OCI-LY1 (cell line): ENCODE measurements around the gene KRT32.

Source experiments
- H2AFZ ChIP-seq: fragments of 200-600 bp; sonication (generic), shearing (Covaris generic); 2 replicates; pipeline ENCODE4 v1.6.0; 2014; ENCODE audit warnings: antibody characterized with exemption, mild to moderate bottlenecking, low read length
- H3F3A ChIP-seq: fragments of 200-600 bp; sonication (generic), shearing (Covaris generic); 2 replicates; pipeline ENCODE4 v1.6.0; 2014; ENCODE audit warnings: mild to moderate bottlenecking, antibody characterized with exemption, low read length, moderate library complexity; ENCODE audit not compliant: insufficient read depth
- H3K27ac ChIP-seq: fragments of 200-600 bp; sonication (generic); 2 replicates; pipeline ENCODE4 v1.5.1; 2014; ENCODE audit warnings: low read length, mixed run types, mild to moderate bottlenecking, low read depth; ENCODE audit not compliant: poor library complexity, severe bottlenecking
- H3K27me3 ChIP-seq: fragments of 200-600 bp; sonication (generic); 2 replicates; pipeline ENCODE4 v1.6.0; 2014; ENCODE audit warnings: antibody characterized with exemption, mild to moderate bottlenecking, low read length, moderate library complexity; ENCODE audit not compliant: insufficient read depth
- H3K36me3 ChIP-seq: fragments of 200-600 bp; sonication (generic); 2 replicates; pipeline ENCODE4 v1.6.1; 2014; ENCODE audit warnings: mild to moderate bottlenecking, antibody characterized with exemption, low read length, moderate library complexity, mixed read lengths; ENCODE audit not compliant: insufficient read depth
- H3K4me1 ChIP-seq: fragments of 200-600 bp; sonication (generic); 2 replicates; pipeline ENCODE4 v1.5.1; 2014; ENCODE audit warnings: mild to moderate bottlenecking, low read length, moderate library complexity; ENCODE audit not compliant: insufficient read depth, severe bottlenecking
- H3K4me2 ChIP-seq: fragments of 200-600 bp; sonication (generic), shearing (Covaris generic); 2 replicates; pipeline ENCODE4 v1.6.1; 2014; ENCODE audit warnings: low read length
- H3K4me3 ChIP-seq: fragments of 200-600 bp; sonication (generic); 2 replicates; pipeline ENCODE4 v1.5.1; 2014; ENCODE audit warnings: low read length, low read depth, mild to moderate bottlenecking, mixed read lengths; ENCODE audit not compliant: poor library complexity, severe bottlenecking
- H3K79me2 ChIP-seq: fragments of 200-600 bp; shearing (Covaris generic); 2 replicates; pipeline ENCODE4 v1.6.1; 2016; ENCODE audit warnings: mixed run types, low read length, mixed read lengths; ENCODE audit not compliant: insufficient read depth
- H3K9ac ChIP-seq: fragments of 200-600 bp; sonication (generic), shearing (Covaris generic); 2 replicates; pipeline ENCODE4 v1.6.1; 2014; ENCODE audit warnings: mild to moderate bottlenecking, low read length, mixed read lengths
- H3K9me2 ChIP-seq: fragments of 200-600 bp; sonication (generic), shearing (Covaris generic); 2 replicates; pipeline ENCODE4 v1.6.1; 2014; ENCODE audit warnings: low read depth, mild to moderate bottlenecking, low read length, mixed read lengths
- H3K9me3 ChIP-seq: fragments of 200-600 bp; shearing (Covaris generic); 2 replicates; pipeline ENCODE4 v1.6.1; 2014; ENCODE audit warnings: low read length, mixed read lengths
- H4K20me1 ChIP-seq: fragments of 200-600 bp; sonication (generic), shearing (Covaris generic); 2 replicates; pipeline ENCODE4 v1.6.0; 2016; ENCODE audit warnings: mild to moderate bottlenecking, low read length; ENCODE audit not compliant: insufficient read depth
- EZH2 ChIP-seq: fragments of 200-600 bp; sonication (generic), shearing (Covaris generic); IDR thresholded peaks from 2 replicates; pipeline ENCODE4 v1.8.0; 2017; ENCODE audit warnings: borderline replicate concordance, mixed run types, mild to moderate bottlenecking, antibody characterized with exemption, low read length, moderate library complexity, mixed read lengths
- TF ChIP-seq, protein P1 (sequence below): fragments of 200-600 bp; sonication (generic), shearing (Covaris generic); IDR thresholded peaks from 2 replicates; pipeline ENCODE4 v1.5.1; 2017; ENCODE audit warnings: mild to moderate bottlenecking, antibody characterized with exemption, low read length, moderate library complexity, mixed read lengths

KRT32 gene

DNA sequence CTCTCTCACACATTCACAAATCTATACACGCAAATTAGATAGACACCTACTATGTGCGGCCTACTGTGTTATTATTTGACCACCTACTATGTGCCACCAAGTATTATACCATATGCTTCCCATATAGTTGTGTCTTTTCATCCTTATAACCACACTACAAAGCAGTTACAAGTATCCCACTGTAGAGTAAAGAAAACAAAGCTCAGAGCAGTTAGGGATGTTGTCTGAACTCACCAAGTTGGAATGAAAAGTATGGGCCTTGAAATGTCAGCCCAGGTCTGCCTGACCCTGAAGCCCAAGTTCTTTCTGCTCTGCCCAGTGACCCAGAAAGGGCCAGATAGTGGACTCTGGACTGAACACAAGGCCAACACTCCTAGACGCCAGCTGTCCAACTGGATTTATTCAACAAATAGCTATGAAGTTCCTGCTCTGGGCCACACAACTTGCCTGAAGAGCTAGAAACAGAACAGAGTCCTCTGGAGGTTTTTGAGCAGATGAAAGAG is 51.3 kb downstream of the KRT32 start:
- H3K4me1 ChIP-seq = no peaks in the 10 kb centered on the region
- H2AFZ ChIP-seq = no peak overlapping the region
- H4K20me1 ChIP-seq = no peaks in the 10 kb centered on the region
- H3K9me3 ChIP-seq = no peaks in the 10 kb centered on the region
- H3K4me2 ChIP-seq = no peak overlapping the region
- no peaks in the 10 kb centered on the region for H3K79me2 ChIP-seq
- no peaks in the 10 kb centered on the region for H3K9me2 ChIP-seq
- H3F3A ChIP-seq = no peaks in the 10 kb centered on the region
- H3K4me3 ChIP-seq = no peak overlapping the region
- H3K27me3 ChIP-seq = no peaks in the 10 kb centered on the region
- H3K27ac ChIP-seq = no peak overlapping the region
- no peak overlapping the region for H3K9ac ChIP-seq
- TF ChIP-seq, protein P1, sequence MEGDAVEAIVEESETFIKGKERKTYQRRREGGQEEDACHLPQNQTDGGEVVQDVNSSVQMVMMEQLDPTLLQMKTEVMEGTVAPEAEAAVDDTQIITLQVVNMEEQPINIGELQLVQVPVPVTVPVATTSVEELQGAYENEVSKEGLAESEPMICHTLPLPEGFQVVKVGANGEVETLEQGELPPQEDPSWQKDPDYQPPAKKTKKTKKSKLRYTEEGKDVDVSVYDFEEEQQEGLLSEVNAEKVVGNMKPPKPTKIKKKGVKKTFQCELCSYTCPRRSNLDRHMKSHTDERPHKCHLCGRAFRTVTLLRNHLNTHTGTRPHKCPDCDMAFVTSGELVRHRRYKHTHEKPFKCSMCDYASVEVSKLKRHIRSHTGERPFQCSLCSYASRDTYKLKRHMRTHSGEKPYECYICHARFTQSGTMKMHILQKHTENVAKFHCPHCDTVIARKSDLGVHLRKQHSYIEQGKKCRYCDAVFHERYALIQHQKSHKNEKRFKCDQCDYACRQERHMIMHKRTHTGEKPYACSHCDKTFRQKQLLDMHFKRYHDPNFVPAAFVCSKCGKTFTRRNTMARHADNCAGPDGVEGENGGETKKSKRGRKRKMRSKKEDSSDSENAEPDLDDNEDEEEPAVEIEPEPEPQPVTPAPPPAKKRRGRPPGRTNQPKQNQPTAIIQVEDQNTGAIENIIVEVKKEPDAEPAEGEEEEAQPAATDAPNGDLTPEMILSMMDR = no peak
- no peak for TF ChIP-seq EZH2
- no peaks in the 10 kb centered on the region for H3K36me3 ChIP-seq

DNA sequence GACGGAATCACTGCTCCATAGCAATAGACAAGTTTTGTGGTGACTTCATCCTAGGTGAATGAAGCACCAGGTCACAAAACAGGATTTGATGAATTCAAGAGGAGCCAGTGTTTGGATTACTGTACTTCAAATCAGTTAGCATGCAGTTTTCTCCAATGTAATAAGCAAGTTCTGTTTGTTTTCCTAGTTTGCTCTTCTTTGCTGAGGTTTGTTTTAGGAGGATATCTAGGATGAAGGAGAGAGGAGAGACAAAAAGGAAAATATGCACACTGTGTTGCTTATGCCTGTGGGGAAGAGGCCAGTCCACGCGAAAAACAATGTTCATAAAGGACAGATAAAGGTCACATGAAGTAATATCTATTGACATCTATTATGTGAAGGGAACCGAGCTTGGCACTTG is 51.8 kb downstream of the KRT32 start:
- H3K9ac ChIP-seq = no peak overlapping the region
- H3K9me2 ChIP-seq = no peaks in the 10 kb centered on the region
- H3K36me3 ChIP-seq = no peaks in the 10 kb centered on the region
- no peaks in the 10 kb centered on the region for H3K27me3 ChIP-seq
- H4K20me1 ChIP-seq = no peaks in the 10 kb centered on the region
- no peaks in the 10 kb centered on the region for H3K79me2 ChIP-seq
- H2AFZ ChIP-seq = no peak overlapping the region
- no peak for TF ChIP-seq EZH2
- TF ChIP-seq, protein P1 = no peak
- no peak overlapping the region for H3K4me2 ChIP-seq
- H3K4me3 ChIP-seq = no peak overlapping the region
- no peaks in the 10 kb centered on the region for H3K9me3 ChIP-seq
- no peaks in the 10 kb centered on the region for H3K4me1 ChIP-seq
- no peaks in the 10 kb centered on the region for H3F3A ChIP-seq
- no peak overlapping the region for H3K27ac ChIP-seq

DNA sequence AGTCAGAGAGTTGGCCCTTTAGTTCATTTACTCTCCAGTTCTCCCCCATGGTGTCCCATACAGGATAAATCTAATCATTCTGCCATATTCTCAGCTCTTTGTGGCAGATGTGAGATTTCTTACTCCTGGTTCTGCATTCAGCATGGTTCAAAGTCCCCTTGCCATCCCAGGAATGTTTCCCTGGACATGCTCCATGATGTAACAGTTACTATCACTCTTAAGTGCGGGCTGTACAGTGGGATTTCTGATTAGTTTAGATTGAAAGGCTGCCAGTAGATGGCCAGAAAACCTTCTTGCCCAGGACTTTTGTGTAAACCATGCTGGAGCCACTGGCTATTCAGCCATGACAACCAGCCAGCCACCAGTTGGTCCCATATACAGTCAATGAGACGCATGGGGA is 53.2 kb downstream of the KRT32 start:
- no peaks in the 10 kb centered on the region for H4K20me1 ChIP-seq
- no peak overlapping the region for H2AFZ ChIP-seq
- no peak overlapping the region for H3K4me2 ChIP-seq
- no peaks in the 10 kb centered on the region for H3K4me1 ChIP-seq
- H3F3A ChIP-seq = no peaks in the 10 kb centered on the region
- H3K79me2 ChIP-seq = no peaks in the 10 kb centered on the region
- H3K9me2 ChIP-seq = no peaks in the 10 kb centered on the region
- TF ChIP-seq, protein P1 = no peak
- no peak for TF ChIP-seq EZH2
- no peak overlapping the region for H3K9ac ChIP-seq
- H3K36me3 ChIP-seq = no peaks in the 10 kb centered on the region
- no peaks in the 10 kb centered on the region for H3K27me3 ChIP-seq
- H3K27ac ChIP-seq = no peak overlapping the region
- no peaks in the 10 kb centered on the region for H3K9me3 ChIP-seq
- no peak overlapping the region for H3K4me3 ChIP-seq
